HCT116 (cell line): Measurements from ENCODE around the gene LMTK3.

Experiments used
- CTCF ChIP-seq, 3 experiments: fragments of 200-600 bp in 1 of 3; sonication (generic) in 1 of 3; IDR thresholded peaks in 2 of 3; conservative IDR thresholded peaks in 1 of 3; 2 replicates each; pipeline ENCODE4 v1.5.1; 2012 to 2017; ENCODE audit warnings: low read depth in 2 of 3, low read length in 2 of 3, antibody characterized with exemption in 1 of 3, borderline replicate concordance in 1 of 3, control low read depth in 1 of 3, mild to moderate bottlenecking in 1 of 3, mixed read lengths in 1 of 3, mixed run types in 1 of 3, moderate library complexity in 1 of 3; ENCODE audit not compliant: insufficient read depth in 1 of 3
- EZH2 ChIP-seq: fragments of 200-600 bp; sonication (generic); IDR thresholded peaks from 2 replicates; pipeline ENCODE4 v1.6.1; 2017; ENCODE audit warnings: antibody characterized with exemption, mixed run types
- EZH2phosphoT487 ChIP-seq: fragments of 200-600 bp; IDR thresholded peaks from 2 replicates; pipeline ENCODE4 v1.6.1; 2018; ENCODE audit warnings: antibody characterized with exemption, borderline replicate concordance
- POLR2AphosphoS5 ChIP-seq: IDR thresholded peaks from 2 replicates; pipeline ENCODE4 v1.6.1; 2011; ENCODE audit warnings: mild to moderate bottlenecking, low read depth, low read length, moderate library complexity
- SP1 ChIP-seq: IDR thresholded peaks from 2 replicates; pipeline ENCODE4 v1.6.1; 2012; ENCODE audit warnings: low read depth
- YY1 ChIP-seq: IDR thresholded peaks from 2 replicates; pipeline ENCODE4 v1.6.1; 2011; ENCODE audit warnings: low read length, low read depth, moderate library complexity, mild to moderate bottlenecking; ENCODE audit not compliant: insufficient replicate concordance; ENCODE audit errors: extremely low read depth
- ZNF274 ChIP-seq: fragments of 200-500 bp; sonication (Bioruptor generic); IDR thresholded peaks from 2 replicates; pipeline ENCODE4 v1.6.1; 2014; ENCODE audit warnings: mild to moderate bottlenecking, low read depth, low read length, inconsistent platforms

DNA sequence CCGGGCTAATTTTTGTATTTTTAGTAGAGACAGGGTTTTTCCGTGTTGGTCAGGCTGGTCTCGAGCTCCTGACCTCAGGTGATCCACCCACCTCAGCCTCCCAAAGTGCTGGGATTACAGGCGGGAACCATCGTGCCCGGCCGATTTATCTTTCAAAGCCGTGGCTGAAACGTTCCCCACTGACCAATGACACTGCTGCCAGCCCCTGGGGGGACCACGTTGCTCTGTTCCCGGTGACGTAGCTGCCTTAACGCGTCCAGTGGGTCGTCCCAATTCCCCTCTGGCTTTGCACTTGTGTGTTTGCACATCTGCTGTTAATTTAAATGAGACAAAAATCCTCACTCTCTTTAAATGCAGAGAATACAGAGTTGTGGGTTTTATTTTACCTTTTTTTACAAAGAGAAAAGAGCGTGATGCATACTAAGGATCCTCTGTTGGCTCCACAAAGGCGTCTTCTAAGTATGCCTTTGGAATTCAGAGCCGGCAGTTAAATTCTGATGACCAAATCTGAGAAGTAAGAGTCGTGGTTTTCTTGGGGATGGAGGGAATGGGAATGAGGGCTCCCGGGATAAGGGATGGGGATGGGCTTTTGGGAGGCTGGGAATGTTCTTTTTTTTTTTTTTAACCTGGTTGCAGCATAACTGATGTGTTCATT, 18.6 kb upstream of the LMTK3 start:
- no peak for TF ChIP-seq POLR2AphosphoS5
- no peak for TF ChIP-seq EZH2
- no peak for TF ChIP-seq CTCF (IDR thresholded peaks at IDR 0.05 in 2 of 3, conservative IDR thresholded peaks at IDR 0.05 in 1 of 3; ENCODE audit: borderline replicate concordance in 1 of 3, insufficient read depth in 1 of 3, low read depth in 2 of 3, low read length in 2 of 3)
- TF ChIP-seq SP1, result no peak
- TF ChIP-seq ZNF274, result no peak
- no peak for TF ChIP-seq YY1
- TF ChIP-seq EZH2phosphoT487, result no peak
